HL-60 (cell line): ENCODE data around the gene NRXN3.

ENCODE experiments used
- DNase-seq, 2 experiments: peaks; one replicate each; pipeline ENCODE4 v3.0.0-alpha.2; 2010 to 2020; ENCODE audit warnings: low read depth in 1 of 2, low spot score in 1 of 2
- H3K27ac ChIP-seq: fragments of 250-450 bp; sonication (Bioruptor Pico); replicated peaks from 2 replicates; pipeline ENCODE4 v1.5.1; 2020; ENCODE audit warnings: mild to moderate bottlenecking, moderate library complexity
- H3K27me3 ChIP-seq: fragments of 250-450 bp; sonication (Bioruptor Pico); 2 replicates; pipeline ENCODE4 v1.5.1; 2021; ENCODE audit warnings: mild to moderate bottlenecking, moderate library complexity; ENCODE audit not compliant: insufficient read depth, poor library complexity, severe bottlenecking
- H3K4me3 ChIP-seq: replicated peaks from 2 replicates; pipeline ENCODE4 v1.5.1; 2011; ENCODE audit warnings: mild to moderate bottlenecking, control low read depth, low read length; ENCODE audit not compliant: insufficient read depth
- GABPA ChIP-seq: IDR thresholded peaks from 2 replicates; pipeline ENCODE4 v1.6.1; 2012; ENCODE audit warnings: low read depth
- POLR2AphosphoS5 ChIP-seq: IDR thresholded peaks from 2 replicates; pipeline ENCODE4 v1.6.1; 2012; ENCODE audit warnings: low read depth
- SPI1 ChIP-seq: IDR thresholded peaks from 2 replicates; pipeline ENCODE4 v1.6.1; 2012; ENCODE audit warnings: low read depth, mild to moderate bottlenecking, borderline replicate concordance
- TF ChIP-seq, protein P1 (sequence below): IDR thresholded peaks from one replicate; pipeline ENCODE4 v1.5.1; 2011; ENCODE audit warnings: low read length, control low read depth, inconsistent platforms; ENCODE audit not compliant: insufficient read depth
- TF ChIP-seq, protein P2 (sequence below): IDR thresholded peaks from 2 replicates; pipeline ENCODE4 v1.6.1; 2012; ENCODE audit warnings: low read depth; ENCODE audit not compliant: insufficient replicate concordance

The NRXN3 gene

DNA sequence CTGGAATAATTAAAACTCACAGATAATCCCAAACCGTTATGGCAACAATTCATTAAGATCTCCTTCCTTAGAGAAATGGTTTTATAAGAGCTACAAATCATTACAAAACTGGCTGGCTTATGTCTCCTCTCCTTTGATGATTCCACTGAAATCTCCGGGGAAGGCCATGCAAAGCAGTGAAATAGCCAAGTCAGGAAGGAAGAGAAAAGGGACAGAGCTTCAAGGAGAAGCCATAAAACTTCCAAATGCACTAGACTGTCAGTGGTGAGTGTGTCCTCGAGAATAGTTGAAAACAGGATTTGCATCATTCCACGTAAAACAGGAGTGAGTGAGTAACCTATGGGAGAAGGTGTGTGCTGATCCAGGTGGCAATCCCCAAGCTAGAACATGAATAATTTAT is 1711.1 kb downstream of the NRXN3 start:
- Histone ChIP-seq H3K27ac (no peak overlapping the region), H3K27me3 (no peaks in the 10 kb centered on the region), H3K4me3 (no peak overlapping the region)
- DNase-seq: no peak
- TF ChIP-seq GABPA (no peak), SPI1 (no peak), POLR2AphosphoS5 (no peak)
- TF ChIP-seq, protein P1, sequence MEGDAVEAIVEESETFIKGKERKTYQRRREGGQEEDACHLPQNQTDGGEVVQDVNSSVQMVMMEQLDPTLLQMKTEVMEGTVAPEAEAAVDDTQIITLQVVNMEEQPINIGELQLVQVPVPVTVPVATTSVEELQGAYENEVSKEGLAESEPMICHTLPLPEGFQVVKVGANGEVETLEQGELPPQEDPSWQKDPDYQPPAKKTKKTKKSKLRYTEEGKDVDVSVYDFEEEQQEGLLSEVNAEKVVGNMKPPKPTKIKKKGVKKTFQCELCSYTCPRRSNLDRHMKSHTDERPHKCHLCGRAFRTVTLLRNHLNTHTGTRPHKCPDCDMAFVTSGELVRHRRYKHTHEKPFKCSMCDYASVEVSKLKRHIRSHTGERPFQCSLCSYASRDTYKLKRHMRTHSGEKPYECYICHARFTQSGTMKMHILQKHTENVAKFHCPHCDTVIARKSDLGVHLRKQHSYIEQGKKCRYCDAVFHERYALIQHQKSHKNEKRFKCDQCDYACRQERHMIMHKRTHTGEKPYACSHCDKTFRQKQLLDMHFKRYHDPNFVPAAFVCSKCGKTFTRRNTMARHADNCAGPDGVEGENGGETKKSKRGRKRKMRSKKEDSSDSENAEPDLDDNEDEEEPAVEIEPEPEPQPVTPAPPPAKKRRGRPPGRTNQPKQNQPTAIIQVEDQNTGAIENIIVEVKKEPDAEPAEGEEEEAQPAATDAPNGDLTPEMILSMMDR: no peak
- TF ChIP-seq, protein P2, sequence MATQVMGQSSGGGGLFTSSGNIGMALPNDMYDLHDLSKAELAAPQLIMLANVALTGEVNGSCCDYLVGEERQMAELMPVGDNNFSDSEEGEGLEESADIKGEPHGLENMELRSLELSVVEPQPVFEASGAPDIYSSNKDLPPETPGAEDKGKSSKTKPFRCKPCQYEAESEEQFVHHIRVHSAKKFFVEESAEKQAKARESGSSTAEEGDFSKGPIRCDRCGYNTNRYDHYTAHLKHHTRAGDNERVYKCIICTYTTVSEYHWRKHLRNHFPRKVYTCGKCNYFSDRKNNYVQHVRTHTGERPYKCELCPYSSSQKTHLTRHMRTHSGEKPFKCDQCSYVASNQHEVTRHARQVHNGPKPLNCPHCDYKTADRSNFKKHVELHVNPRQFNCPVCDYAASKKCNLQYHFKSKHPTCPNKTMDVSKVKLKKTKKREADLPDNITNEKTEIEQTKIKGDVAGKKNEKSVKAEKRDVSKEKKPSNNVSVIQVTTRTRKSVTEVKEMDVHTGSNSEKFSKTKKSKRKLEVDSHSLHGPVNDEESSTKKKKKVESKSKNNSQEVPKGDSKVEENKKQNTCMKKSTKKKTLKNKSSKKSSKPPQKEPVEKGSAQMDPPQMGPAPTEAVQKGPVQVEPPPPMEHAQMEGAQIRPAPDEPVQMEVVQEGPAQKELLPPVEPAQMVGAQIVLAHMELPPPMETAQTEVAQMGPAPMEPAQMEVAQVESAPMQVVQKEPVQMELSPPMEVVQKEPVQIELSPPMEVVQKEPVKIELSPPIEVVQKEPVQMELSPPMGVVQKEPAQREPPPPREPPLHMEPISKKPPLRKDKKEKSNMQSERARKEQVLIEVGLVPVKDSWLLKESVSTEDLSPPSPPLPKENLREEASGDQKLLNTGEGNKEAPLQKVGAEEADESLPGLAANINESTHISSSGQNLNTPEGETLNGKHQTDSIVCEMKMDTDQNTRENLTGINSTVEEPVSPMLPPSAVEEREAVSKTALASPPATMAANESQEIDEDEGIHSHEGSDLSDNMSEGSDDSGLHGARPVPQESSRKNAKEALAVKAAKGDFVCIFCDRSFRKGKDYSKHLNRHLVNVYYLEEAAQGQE: no peak

DNA sequence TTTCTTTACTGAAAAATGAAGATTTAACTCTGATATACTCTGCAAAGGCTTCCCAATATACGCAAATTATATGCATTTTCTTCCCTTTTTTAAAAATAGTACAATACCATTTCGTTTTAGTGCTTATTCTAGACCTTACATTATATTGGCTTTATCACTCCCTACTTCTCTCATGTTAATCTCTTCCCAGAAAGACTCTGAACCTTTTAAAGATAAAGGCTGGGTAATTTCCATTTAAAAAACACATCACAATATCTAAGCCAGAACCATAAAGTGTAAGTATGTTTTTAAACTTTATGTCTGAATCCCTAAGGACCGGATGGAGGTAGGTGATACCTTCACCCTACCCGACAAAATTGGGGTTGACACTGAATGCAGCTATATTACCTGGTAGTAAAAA is 1720.4 kb downstream of the NRXN3 start:
- H3K27ac ChIP-seq: no peak overlapping the region
- H3K4me3 ChIP-seq: no peak overlapping the region
- H3K27me3 ChIP-seq: no peaks in the 10 kb centered on the region
- TF ChIP-seq GABPA: no peak
- TF ChIP-seq POLR2AphosphoS5: no peak
- TF ChIP-seq, protein P2: no peak
- TF ChIP-seq, protein P1: no peak
- TF ChIP-seq SPI1: no peak
- DNase-seq: no peak

DNA sequence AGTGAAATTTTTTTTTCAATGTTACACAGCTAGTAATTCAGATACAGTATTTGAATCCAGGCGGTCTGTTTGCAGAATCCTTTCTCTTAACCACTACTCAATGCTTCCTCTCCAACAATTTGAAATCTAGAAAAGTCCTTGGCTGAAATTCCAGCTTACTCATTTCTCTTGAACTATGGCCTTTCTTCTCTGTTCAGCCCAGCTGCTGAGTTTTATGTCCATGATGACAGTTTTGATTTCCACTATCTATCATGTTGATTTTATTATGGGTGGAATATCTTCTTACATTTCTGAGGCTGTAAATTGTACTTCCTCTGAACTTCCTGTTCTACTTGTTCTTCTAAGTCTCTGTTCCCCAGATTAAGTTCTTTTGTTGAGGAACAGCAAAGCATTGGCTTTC is 1725.8 kb downstream of the NRXN3 start:
- Histone ChIP-seq H3K27me3 (no peaks in the 10 kb centered on the region), H3K4me3 (no peak overlapping the region), H3K27ac (no peak overlapping the region)
- TF ChIP-seq, protein P1: no peak
- TF ChIP-seq, protein P2: no peak
- no peak for TF ChIP-seq GABPA
- TF ChIP-seq SPI1: no peak
- no peak for TF ChIP-seq POLR2AphosphoS5
- DNase-seq: no peak
